GM12878 (cell line): ENCODE measurements around the gene RFFL. TPM values are rescaled to one million over a fixed set of nuclear protein-coding genes. Genes with fewer than 3 reads are reported as not detected.

Experiments used
- ATAC-seq: fragments of 200-7000 bp; cut with Tn5 transposase; 3 replicates; pipeline ENCODE4 v1.9.1; 2020; ENCODE audit warnings: mild to moderate bottlenecking, moderate library complexity
- BruUV-seq: library from RNA; stranded (reverse); fragments of 400-500 nt; replicated peaks from 2 replicates; lab custom pipeline; 2021; lab: Mats Ljungman, UMichigan
- CTCF ChIA-PET: fragments of 300-600 bp; sonication (Branson Sonifier 250); formaldehyde crosslinking; extraction: SDS; loops from one replicate; lab custom pipeline; 2021; ENCODE audit warnings: inconsistent platforms; lab: Yijun Ruan, JAX
- POLR2A ChIA-PET: fragments of 350-600 bp; formaldehyde crosslinking; extraction: SDS; loops from one replicate; lab custom pipeline; 2021; ENCODE audit warnings: inconsistent platforms; lab: Charles Lee
- RAD21 ChIA-PET: fragments of 300-600 bp; sonication (Branson Sonifier 250); formaldehyde crosslinking; loops from one replicate; lab custom pipeline; 2023; ENCODE audit warnings: antibody characterized with exemption; ENCODE audit not compliant: unreplicated experiment; lab: Charles Lee
- SMC1A ChIA-PET: fragments of 300-600 bp; sonication (Branson Sonifier 250); formaldehyde crosslinking; loops from one replicate; lab custom pipeline; 2023; ENCODE audit not compliant: unreplicated experiment, uncharacterized antibody; lab: Charles Lee
- DNase-seq: peaks from one replicate; pipeline ENCODE4 v3.0.0-alpha.2; 2011; ENCODE audit warnings: low read depth, low spot score
- FAIRE-seq: peaks from 3 replicates; lab custom pipeline; 2011; peaks lifted over from hg19 to GRCh38; lab: Jason Lieb, UNC
- H2AFZ ChIP-seq: 2 replicates; pipeline ENCODE4 v1.6.0; 2011; ENCODE audit warnings: low read depth, low read length, control low read depth; ENCODE audit not compliant: control insufficient read depth
- H3K27ac ChIP-seq: 2 replicates; pipeline ENCODE4 v1.5.1; 2011; ENCODE audit warnings: control low read depth; ENCODE audit not compliant: control insufficient read depth, insufficient read depth
- H3K27me3 ChIP-seq, 2 experiments: replicated peaks in 1 of 2; 2 replicates each; pipeline versions ENCODE4 v1.6.0 to v1.6.1; 2011; ENCODE audit warnings: low read length in 1 of 2; ENCODE audit not compliant: control insufficient read depth in 2 of 2, insufficient read depth in 2 of 2
- H3K36me3 ChIP-seq, 2 experiments: 2 replicates each; pipeline ENCODE4 v1.5.1; 2011; ENCODE audit warnings: low read length in 1 of 2; ENCODE audit not compliant: control insufficient read depth in 2 of 2, insufficient read depth in 2 of 2
- H3K4me1 ChIP-seq: 2 replicates; pipeline ENCODE4 v1.6.1; 2011; ENCODE audit warnings: mild to moderate bottlenecking, low read length, moderate library complexity, mixed read lengths; ENCODE audit not compliant: control insufficient read depth, insufficient read depth
- H3K4me2 ChIP-seq: 2 replicates; pipeline ENCODE4 v1.6.0; 2011; ENCODE audit warnings: control low read depth; ENCODE audit not compliant: control insufficient read depth, insufficient read depth
- H3K4me3 ChIP-seq: fragments of 200-600 bp; sonication (generic); 2 replicates; pipeline ENCODE4 v1.5.1; 2016
- H3K79me2 ChIP-seq: 2 replicates; pipeline ENCODE4 v1.6.0; 2011; ENCODE audit warnings: low read length; ENCODE audit not compliant: control insufficient read depth, insufficient read depth
- H3K9ac ChIP-seq: 2 replicates; pipeline ENCODE4 v1.8.0; 2011; ENCODE audit warnings: low read length, control low read depth, mixed read lengths; ENCODE audit not compliant: control insufficient read depth, insufficient read depth
- H3K9me3 ChIP-seq: replicated peaks from 3 replicates; pipeline ENCODE4 v1.5.1; 2011; ENCODE audit warnings: mild to moderate bottlenecking, low read length; ENCODE audit not compliant: control insufficient read depth, insufficient read depth
- H4K20me1 ChIP-seq: 2 replicates; pipeline ENCODE4 v1.6.0; 2011; ENCODE audit not compliant: control insufficient read depth, insufficient read depth
- BACH1 ChIP-seq: fragments of 450-650 bp; IDR thresholded peaks from 2 replicates; pipeline ENCODE4 v1.6.1; 2017; ENCODE audit warnings: mild to moderate bottlenecking, borderline replicate concordance
- LARP7 ChIP-seq: fragments of 450-650 bp; IDR thresholded peaks from 2 replicates; pipeline ENCODE4 v1.6.1; 2017; ENCODE audit warnings: mild to moderate bottlenecking
- RAD21 ChIP-seq: IDR thresholded peaks from 2 replicates; pipeline ENCODE4 v1.6.1; 2011; ENCODE audit warnings: mild to moderate bottlenecking, low read depth, low read length, moderate library complexity; ENCODE audit not compliant: insufficient read depth
- RAD51 ChIP-seq: fragments of 450-650 bp; IDR thresholded peaks from 2 replicates; pipeline ENCODE4 v1.6.1; 2016; ENCODE audit warnings: moderate library complexity, mild to moderate bottlenecking, inconsistent platforms
- SIN3A ChIP-seq: IDR thresholded peaks from 2 replicates; pipeline ENCODE4 v1.6.1; 2012; ENCODE audit warnings: low read depth, low read length, improper control_type of control experiment
- SMC3 ChIP-seq: IDR thresholded peaks from 2 replicates; pipeline ENCODE4 v1.6.1; 2011; ENCODE audit warnings: low read length, improper control_type of control experiment, borderline replicate concordance
- TARDBP ChIP-seq: IDR thresholded peaks from 2 replicates; pipeline ENCODE4 v1.6.1; 2016; ENCODE audit warnings: borderline replicate concordance
- ZNF207 ChIP-seq: fragments of 450-650 bp; IDR thresholded peaks from 2 replicates; pipeline ENCODE4 v1.6.1; 2014; ENCODE audit warnings: antibody characterized with exemption, mild to moderate bottlenecking, borderline replicate concordance
- ZNF592 ChIP-seq: fragments of 450-650 bp; IDR thresholded peaks from 2 replicates; pipeline ENCODE4 v1.6.1; 2017; ENCODE audit warnings: mild to moderate bottlenecking, moderate library complexity
- WGBS: methylation state at CpG from one replicate; pipeline ENCODE4 v1.1.6; 2016; ENCODE audit warnings: low lambda C conversion rate; ENCODE audit not compliant: insufficient replicate concordance, insufficient coverage; ENCODE audit errors: missing lambda C conversion rate; 5-methylcytosine and 5-hydroxymethylcytosine counted together
- in situ Hi-C: fragments of 300-500 bp; cut with MboI; formaldehyde crosslinking; loops from 9 replicates; pipeline ENCODE4 v1.14.3; 2018; ENCODE audit warnings: mixed read lengths
- intact Hi-C: fragments of 100-400 bp; cut with micrococcal nuclease; formaldehyde crosslinking; loops from one replicate; pipeline ENCODE4 v1.14.2; 2022; ENCODE audit not compliant: unreplicated experiment
- polyA plus RNA-seq, 11 experiments: library from polyadenylated mRNA; depleted of rRNA in 4 of 11; unstranded in 6 of 11; stranded (reverse) in 5 of 11; fragments of >200 nt; fragmentation: Nextera tagmentation in 4 of 11; fragmentation: Illumina TruSeq in 1 of 11; extraction: Ambion mirVana in 4 of 11; extraction: Trizol in 1 of 11; gene quantifications; 1 replicate in 1 of 11; 2 replicates in 10 of 11; pipeline versions ENCODE4 v1.2.1 to v1.2.3, GENCODE V29; 2011 to 2016; ENCODE audit warnings: inconsistent platforms in 2 of 11, missing spikeins in 2 of 11, low read depth in 1 of 11
- total RNA-seq, 4 experiments: library from RNA; depleted of rRNA in 3 of 4; stranded (reverse); fragments of >200 nt in 3 of 4; fragmentation: Illumina TruSeq in 1 of 4; extraction: Trizol in 1 of 4; gene quantifications; 2 replicates each; pipeline versions ENCODE4 v1.2.1 to v1.2.3, GENCODE V29; 2013 to 2021

RFFL gene
- total and polyA plus RNA-seq, 10 of the 15 experiments (the other 5 are each of a cell fraction or from before 2014, with no cell fraction given), result 4.7 to 56.1 (median 26.9) TPM

GRCh38 chr17:35018814-35019213, 44.7 kb downstream of the RFFL start:
- POLR2A ChIA-PET, result interaction anchor here (0.9 kb wide), 1 partner anchor 96 kb away, joined by 3 read pairs; no protein-coding TSS in a partner anchor
- in situ Hi-C loops, result no loop called here

More at GRCh38 chr17:35018814-35019213, 44.7 kb downstream of the RFFL start:
- intact Hi-C loops, result no loop called here
- H3K9ac ChIP-seq, result no peak overlapping the region
- FAIRE-seq (no peak), DNase-seq (no peak), ATAC-seq (no peak)
- H4K20me1 ChIP-seq, result no peaks in the 10 kb centered on the region
- no peak overlapping the region for H3K4me2 ChIP-seq
- H3K27me3 ChIP-seq, result no peaks in the 10 kb centered on the region
- CTCF ChIA-PET, result interaction anchor here (0.8 to 2.2 kb wide), 5 partner anchors 10 to 71 kb away, joined by 3 to 7 read pairs (median 4); partner anchors contain the start of gene RFFL
- RAD21 ChIA-PET, result interaction anchor here (1.3 to 1.5 kb wide), 2 partner anchors 37 to 71 kb away, joined by 3 to 5 read pairs; no protein-coding TSS in a partner anchor
- H3K4me3 ChIP-seq, result no peak overlapping the region
- SMC1A ChIA-PET, result interaction anchor here (0.6 to 1.9 kb wide), 8 partner anchors 8 to 100 kb away, joined by 3 to 7 read pairs (median 4); partner anchors contain the start of gene RFFL
- peaks cover 4% of the 10 kb centered on the region for H3K4me1 ChIP-seq
- WGBS, result 52% methylated on average over 2 of the region's 2 CpGs
- peaks cover 21 to 51% of the 10 kb centered on the region in 2 experiments for H3K36me3 ChIP-seq
- no peaks in the 10 kb centered on the region for H3K9me3 ChIP-seq
- BruUV-seq, result no TSS peak
- no peak overlapping the region for H3K27ac ChIP-seq
- H2AFZ ChIP-seq, result no peak overlapping the region
- TF ChIP-seq RAD51 (no peak), SMC3 (no peak), LARP7 (no peak), TARDBP (no peak), SIN3A (no peak), BACH1 (no peak), RAD21 (no peak), ZNF592 (no peak), ZNF207 (no peak)
- no peaks in the 10 kb centered on the region for H3K79me2 ChIP-seq
